GM19240 (cell line): ENCODE data around the gene CDKN2AIP.

Source experiments
- DNase-seq: peaks from one replicate; pipeline ENCODE4 v3.0.0; 2011; ENCODE audit warnings: low spot score; ENCODE audit not compliant: insufficient read length

Gene CDKN2AIP

GRCh38 chr4:183444214-183445096 is at the start of gene CDKN2AIP:
Gene CDKN2AIP, plus strand, starts transcription at chr4:183444636. Its CDS starts 162 bp downstream, at chr4:183444798.
- peak; percentile 81 for DNase-seq

DNA sequence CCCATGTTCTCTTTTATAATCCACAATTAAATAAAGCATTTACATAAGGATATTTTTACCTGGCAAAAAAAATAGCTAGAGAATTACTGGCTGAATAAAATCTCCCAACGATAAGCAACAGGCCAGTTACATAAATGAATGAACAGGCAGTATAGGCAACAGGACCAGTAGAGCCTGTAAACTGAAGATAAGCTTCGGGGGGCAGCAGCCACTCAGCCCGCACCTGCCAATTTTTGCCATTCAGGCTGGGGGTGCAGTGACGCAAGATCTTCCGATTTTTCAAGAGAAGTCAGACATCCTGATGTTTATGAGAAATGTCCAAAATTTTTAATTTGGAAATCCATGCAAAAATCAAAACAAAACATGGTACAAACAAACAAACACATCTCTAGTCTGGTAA is 49.0 kb upstream of the CDKN2AIP start:
- DNase-seq, result no peak

GRCh38 chr4:183396227-183396637 is 48.2 kb upstream of the CDKN2AIP start:
- no peak for DNase-seq

DNA sequence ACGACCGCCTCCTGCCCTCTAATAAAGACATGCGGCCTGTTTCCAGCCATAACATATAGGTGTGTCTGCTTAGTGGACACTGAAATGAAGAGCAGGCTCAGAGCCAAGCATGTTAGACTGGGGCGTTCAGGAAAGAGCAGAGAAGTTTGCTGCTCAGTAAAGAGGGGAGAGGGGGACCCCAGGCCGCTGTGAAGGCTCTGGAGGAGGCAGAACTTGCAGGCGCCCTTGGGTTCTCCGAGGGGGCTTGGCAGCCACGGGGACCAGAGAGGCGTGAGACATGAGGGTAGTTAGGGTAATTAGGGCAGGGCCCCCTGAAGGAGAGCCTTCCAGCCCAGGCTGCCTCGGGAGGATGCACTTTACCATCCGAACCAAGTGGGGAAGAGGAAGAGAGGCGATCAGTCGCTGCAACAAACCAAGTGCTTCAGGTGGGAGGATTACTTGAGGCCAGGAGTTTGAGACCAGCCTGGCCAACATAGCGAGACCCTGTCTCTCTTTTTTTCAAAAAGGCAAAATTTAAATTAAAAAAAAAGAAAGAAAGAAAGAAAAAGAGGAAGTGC is 46.6 kb upstream of the CDKN2AIP start:
- no peak for DNase-seq

GRCh38 chr4:183398298-183399125 is 45.9 kb upstream of the CDKN2AIP start:
- peak; percentile 24 for DNase-seq

GRCh38 chr4:183399126-183399522 is 45.3 kb upstream of the CDKN2AIP start:
- no peak for DNase-seq

GRCh38 chr4:183399616-183400015 is 44.8 kb upstream of the CDKN2AIP start:
- no peak for DNase-seq

DNA sequence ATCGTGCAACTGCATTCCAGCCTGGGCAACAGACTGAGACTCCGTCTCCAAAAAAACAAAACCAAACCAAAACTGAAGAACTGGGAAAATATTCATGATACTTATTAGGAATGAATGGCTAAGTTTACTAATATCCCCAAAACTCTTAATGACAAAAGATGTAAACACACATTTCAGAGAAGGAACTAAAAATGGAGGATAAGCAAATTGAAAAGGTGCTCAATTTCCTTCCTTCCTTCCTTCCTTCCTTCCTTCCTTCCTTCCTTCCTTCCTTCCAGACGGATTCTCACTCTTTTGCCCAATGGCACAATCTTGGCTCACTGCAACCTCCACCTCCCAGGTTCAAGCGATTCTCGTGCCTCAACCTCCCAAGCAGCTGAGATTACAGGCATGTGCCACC is 44.4 kb upstream of the CDKN2AIP start:
- DNase-seq, result no peak

- DNase-seq, result no peak
Measured at GRCh38 chr4:183401473-183401872, 43.0 kb upstream of the CDKN2AIP start.

DNA sequence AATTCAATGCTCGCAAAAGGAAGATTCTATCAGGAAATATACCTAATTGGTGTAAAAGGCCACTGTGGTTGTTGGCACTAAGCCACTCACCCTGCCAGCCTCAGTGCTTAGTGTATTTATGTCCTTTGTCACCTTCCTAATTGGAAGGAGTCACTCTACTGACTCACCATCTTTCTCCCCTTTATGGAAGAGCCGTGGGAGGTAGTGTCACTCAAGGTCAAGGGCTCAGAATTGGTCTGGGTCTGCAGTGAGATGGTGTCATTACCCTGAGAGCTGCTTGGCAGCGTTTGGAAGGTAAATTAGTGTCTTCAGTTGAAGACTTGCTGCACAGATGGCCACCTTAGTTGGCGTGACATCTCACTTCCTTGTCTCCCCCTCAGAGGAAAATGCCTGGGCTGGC is 41.7 kb upstream of the CDKN2AIP start:
- no peak for DNase-seq

DNA sequence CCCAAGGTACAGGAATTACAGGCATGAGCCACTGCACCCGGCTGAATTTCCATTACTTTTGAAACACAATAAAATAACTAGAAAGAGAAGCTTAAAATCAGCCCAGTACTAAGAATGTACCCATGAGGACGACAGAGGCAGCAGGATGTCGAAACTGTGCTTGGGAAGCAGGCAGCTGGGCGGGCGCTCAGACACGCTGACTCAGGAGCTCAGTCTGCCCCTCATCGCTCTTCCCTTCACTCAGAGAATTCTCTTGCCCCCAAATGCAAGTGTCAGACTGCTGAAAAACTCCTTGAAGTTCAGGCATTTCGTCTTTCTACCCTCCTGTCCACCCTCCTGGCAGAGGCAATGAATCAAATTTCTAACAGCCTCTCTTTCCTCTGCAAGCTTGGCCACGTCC is 41.0 kb upstream of the CDKN2AIP start:
- DNase-seq, result no peak

DNA sequence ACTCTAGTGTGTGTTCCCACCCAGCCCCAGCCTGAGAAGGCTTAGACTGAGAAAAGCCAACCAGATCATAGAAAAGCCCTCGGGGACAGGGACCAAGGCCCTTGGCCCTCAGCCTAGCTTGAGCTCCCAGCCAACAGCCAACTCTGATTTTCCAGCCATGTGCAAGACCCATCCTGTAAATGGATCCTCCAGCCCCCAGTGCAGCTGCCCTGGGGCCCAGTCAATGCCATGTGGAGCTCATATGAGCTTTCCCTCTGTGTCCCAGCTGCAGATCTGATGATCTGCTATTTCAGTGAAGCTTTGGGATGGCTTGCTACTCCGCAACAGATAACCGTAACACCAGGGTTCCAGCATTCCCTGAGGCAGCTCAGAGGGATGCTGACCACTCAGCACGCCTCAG is 40.5 kb upstream of the CDKN2AIP start:
- DNase-seq, result no peak

DNA sequence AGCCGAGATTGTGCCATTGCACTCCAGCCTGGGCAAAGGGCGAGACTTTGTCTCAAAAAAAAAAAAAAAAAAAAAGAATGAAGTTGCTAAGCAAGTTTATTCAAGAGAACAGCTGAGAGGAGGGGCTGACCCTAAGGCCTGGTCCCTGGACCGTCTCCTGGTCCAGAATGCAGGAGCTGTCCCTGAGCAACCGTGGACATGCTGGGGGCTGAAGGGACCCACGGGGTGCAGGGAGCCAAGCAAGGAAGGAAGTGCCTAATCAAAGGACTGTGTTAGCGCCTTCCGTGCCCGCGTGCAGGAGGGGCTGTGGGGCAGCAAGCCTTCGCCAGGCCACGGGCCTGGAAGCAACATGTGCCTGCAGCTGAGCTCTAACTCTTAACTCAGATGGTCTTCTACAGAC is 39.1 kb upstream of the CDKN2AIP start:
- DNase-seq, result no peak

GRCh38 chr4:183407128-183407585 is 37.3 kb upstream of the CDKN2AIP start:
- peak; percentile 60 for DNase-seq

GRCh38 chr4:183407635-183408464 is 36.6 kb upstream of the CDKN2AIP start:
- DNase-seq, result no peak

DNA sequence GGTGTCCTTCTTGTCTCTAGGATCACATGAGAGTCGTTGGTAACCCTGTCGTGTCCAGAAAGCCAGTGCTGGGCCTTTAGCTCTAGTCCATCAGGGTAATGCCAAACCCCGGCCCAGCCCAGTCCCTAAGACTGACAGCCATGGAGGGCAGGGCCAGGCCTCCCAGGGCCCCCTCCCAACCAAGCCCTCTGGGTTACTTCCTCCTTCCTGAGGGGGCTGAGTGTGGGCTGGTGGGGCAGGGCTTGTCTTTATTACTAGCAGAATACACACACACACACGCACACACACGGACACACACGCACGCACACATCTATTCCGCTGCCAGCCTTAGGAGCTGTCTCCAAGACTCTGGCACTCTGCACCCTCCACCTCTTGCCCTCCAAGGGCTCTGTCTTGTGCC is 35.6 kb upstream of the CDKN2AIP start:
- no peak for DNase-seq

DNA sequence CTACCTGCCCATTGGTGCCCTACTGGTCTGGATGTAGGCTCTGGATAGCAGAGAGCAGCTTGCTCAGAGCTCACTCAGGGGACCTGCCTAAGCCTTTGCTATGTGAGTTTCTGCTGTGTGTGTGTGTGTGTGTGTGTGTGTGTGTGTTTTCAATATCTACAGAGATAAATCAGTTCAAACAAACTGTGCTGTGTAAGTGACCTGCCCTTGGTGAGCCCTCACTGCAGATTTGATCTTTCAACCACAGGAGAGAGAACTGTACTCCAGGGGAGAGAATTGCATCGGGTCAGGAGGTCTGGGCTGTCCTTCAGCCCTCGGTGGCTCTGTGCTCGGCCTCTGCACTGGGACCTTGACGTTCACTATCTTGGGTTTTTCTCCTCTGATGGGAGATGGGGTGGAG is 35.0 kb upstream of the CDKN2AIP start:
- no peak for DNase-seq

- DNase-seq, result no peak
Measured at GRCh38 chr4:183409934-183410333, 34.5 kb upstream of the CDKN2AIP start.

GRCh38 chr4:183411291-183411861 is 33.1 kb upstream of the CDKN2AIP start:
- DNase-seq, result no peak

DNA sequence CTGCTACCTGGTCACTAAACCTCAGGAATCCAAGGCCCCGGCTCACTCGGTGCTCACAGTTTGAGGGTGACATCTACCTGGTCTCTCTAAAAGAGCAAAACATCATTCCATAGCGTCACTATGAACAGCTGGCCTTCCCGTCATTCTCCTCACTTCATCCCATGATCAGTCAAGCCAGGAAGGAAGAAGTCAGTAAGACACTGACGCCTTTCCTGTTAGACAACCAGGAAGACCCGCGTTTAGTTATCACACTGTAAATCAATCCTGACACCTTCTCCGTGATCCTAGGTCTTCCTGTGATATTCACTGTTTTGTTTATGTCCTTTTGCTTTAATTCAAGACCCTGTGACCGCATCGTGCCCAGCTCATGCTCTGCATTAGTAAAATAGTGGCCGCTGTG is 31.6 kb upstream of the CDKN2AIP start:
- no peak for DNase-seq
